Astrocyte (in vitro differentiated cells and primary cell): ENCODE results near the gene SKIC2.

ENCODE experiments used
- EZH2 ChIP-seq: IDR thresholded peaks from 2 replicates; pipeline ENCODE4 v1.6.1; 2012; ENCODE audit warnings: mild to moderate bottlenecking, low read length, inconsistent platforms; ENCODE audit not compliant: insufficient read depth
- TF ChIP-seq, protein P1 (sequence below): IDR thresholded peaks from 2 replicates; pipeline ENCODE4 v1.5.1; 2011; ENCODE audit warnings: low read depth, mild to moderate bottlenecking, inconsistent platforms, low read length, moderate library complexity; ENCODE audit not compliant: insufficient read depth

DNA sequence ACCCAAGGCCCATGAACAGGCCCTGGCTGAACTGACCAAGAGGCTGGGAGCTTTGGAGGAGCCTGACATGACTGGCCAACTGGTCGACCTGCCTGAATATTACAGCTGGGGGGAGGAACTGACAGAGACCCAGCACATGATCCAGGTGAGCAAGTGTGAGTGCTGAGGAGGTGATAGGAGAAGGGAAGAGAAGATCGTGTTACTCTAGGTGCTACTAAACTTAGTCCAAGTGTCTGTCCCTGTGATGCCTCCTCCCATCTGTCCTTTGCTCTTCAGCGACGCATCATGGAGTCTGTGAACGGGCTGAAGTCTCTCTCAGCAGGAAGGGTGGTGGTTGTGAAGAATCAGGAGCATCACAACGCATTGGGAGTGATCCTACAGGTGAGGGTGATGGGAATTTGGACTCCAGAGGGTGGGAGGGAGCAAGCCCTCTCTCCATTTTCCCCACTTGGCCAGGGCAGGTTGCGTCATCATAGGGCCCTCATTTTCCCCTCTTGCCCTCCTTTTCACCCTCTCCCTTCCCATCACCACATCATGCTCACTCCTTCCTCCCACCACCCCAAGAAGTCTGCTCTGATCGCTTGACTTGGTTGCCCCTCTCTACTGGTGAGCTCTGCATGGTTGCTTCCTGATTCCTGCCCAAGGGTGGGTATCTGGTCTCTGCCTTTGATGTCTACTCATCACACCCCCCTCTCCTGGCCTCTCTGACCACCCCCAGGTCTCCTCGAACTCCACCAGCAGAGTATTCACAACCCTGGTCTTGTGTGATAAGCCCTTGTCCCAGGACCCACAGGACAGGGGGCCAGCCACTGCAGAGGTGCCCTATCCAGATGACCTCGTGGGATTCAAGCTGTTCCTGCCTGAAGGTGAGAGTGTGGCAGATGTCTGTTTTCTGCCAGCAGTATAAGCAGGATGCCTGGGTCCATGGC is 8.3 kb downstream of the SKIC2 start:
- TF ChIP-seq, protein P1, sequence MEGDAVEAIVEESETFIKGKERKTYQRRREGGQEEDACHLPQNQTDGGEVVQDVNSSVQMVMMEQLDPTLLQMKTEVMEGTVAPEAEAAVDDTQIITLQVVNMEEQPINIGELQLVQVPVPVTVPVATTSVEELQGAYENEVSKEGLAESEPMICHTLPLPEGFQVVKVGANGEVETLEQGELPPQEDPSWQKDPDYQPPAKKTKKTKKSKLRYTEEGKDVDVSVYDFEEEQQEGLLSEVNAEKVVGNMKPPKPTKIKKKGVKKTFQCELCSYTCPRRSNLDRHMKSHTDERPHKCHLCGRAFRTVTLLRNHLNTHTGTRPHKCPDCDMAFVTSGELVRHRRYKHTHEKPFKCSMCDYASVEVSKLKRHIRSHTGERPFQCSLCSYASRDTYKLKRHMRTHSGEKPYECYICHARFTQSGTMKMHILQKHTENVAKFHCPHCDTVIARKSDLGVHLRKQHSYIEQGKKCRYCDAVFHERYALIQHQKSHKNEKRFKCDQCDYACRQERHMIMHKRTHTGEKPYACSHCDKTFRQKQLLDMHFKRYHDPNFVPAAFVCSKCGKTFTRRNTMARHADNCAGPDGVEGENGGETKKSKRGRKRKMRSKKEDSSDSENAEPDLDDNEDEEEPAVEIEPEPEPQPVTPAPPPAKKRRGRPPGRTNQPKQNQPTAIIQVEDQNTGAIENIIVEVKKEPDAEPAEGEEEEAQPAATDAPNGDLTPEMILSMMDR: no peak
- TF ChIP-seq EZH2: no peak
